GM18499 (cell line): Measurements from ENCODE around the gene ZNF608.

Source experiments
- ATAC-seq: cut with Tn5 transposase; IDR thresholded peaks from one replicate; pipeline ENCODE4 v1.9.1; 2021; ENCODE audit warnings: moderate number of reproducible peaks; ENCODE audit not compliant: insufficient read depth, unreplicated experiment

The ZNF608 gene

DNA sequence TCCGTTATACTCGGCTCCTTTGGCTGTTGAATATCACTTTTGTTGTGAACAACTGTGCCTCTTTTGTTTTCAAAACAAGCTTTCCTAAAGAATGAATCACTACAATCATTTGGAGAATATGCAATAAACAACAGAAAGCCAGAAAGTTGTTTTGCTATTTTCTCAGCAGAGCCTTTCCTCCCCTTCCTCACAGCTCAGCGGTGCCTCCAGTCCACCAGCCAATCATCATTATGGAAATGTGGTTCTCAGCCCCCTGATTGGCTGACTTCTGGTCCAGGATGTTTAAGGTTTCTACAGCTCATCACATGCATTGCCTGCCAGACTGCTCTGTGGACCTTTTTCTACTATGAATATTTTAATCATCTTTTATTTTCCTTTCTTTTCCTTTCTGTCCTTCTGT lies 9.1 kb upstream of the ZNF608 start:
- no peak for ATAC-seq

DNA sequence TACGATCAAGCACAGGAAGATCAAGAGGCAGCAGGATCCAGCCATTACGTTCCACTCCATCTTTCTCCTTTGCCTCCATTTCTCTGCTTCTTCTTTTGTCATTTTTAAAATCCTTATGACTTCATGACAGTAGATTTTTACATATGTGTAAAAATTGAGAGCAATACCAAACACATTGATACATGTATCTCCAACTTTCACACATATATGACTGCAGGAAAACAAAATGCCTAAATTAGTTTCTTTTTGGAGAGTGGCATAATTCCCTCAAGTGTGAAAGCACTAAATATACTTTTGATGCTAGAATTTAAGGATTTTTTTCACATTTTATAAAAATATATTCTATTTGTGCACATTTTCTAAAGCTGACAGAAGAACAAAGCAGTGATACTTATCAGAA lies 8.6 kb upstream of the ZNF608 start:
- no peak for ATAC-seq

DNA sequence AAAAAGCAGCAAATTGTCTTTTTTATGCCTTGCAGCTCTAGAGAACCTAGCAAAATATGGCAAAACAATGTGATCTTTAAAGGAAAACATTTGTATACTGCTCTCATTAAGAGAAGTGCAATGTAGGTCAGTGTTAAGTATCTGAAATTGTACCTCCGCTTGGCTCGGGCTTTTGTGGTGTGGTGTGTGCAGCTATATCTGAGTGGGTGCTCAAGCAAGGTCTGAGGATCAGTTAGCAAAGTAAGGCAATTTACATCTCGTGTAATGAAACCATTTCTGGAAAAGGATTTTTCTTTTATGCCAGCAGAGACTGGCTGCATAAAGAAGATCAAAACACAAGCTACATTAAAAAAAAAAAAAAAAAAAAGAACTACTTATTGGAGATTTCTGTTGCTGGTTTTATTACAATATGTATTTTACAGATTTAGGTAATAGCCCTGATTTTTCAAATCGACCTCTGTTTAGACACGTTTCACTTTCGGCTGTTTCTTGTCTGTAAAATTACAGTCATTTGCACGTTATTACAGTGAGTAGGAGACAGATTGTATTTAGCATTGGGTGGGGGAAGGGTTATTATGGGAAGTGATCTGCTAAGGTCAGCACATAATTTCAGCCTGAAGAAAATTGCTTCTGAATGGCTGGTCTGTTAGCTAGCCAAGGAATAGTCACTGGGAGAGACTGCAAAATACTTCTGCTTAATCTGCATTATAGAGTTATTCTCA lies 7.9 kb upstream of the ZNF608 start:
- ATAC-seq: peak; percentile 48

DNA sequence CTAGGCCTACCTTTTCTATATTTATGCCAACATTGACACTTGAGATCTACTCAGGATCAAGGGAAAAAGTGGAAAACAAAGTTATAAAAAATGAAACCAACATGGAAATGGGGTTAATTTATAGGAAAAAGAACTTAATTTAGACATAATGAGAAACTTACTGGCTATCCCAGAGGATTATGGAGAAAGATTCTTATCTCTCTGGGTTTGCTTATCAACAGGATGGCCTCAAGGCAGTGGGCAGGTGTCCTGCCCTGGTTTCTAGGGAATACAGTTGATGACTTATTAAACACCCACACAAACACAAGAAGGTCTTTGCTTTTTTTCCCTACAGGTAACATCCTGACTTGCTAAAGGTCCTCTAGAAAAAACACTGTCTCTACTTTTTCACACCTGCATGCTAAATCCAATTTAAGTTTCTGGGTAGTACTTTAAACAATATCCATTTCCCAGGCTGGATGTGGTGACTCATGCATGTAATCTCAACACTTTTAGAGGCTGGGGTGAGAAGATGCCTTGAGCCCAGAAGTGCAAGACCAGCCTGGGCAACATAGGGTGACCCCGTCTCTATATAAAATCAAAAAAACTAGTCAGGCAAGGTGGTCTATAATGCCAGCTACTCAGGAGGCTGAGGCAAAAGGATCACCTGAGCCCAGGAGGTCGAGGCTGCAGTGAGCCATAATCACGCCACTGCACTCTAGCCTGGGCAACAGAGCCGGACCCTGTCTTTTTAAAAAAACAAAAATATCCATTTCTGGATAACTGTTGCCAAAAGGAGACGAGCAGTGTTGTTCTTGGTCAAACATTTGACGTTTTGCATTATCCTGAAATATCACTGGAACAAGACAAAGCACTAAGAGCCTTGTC lies 6.6 kb upstream of the ZNF608 start:
- ATAC-seq: no peak

DNA sequence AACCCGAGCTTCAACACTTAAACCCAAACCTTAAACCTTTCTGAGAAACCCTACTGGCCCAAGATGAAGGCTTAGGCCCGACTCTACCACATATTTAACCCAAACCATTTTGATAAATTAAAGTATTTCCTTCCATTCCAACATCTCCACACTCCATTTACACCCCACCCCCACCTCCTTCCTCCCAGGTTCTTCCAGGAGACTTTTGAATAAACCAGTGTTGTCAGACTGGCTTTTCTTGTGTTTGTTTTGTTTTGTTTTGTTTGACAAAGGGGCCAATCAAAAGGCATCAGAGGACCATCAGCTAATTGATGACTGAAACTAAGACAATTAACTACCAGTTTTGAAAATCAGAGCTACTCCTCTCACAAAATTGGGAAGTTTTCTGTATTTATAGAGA lies 4.6 kb upstream of the ZNF608 start:
- no peak for ATAC-seq

DNA sequence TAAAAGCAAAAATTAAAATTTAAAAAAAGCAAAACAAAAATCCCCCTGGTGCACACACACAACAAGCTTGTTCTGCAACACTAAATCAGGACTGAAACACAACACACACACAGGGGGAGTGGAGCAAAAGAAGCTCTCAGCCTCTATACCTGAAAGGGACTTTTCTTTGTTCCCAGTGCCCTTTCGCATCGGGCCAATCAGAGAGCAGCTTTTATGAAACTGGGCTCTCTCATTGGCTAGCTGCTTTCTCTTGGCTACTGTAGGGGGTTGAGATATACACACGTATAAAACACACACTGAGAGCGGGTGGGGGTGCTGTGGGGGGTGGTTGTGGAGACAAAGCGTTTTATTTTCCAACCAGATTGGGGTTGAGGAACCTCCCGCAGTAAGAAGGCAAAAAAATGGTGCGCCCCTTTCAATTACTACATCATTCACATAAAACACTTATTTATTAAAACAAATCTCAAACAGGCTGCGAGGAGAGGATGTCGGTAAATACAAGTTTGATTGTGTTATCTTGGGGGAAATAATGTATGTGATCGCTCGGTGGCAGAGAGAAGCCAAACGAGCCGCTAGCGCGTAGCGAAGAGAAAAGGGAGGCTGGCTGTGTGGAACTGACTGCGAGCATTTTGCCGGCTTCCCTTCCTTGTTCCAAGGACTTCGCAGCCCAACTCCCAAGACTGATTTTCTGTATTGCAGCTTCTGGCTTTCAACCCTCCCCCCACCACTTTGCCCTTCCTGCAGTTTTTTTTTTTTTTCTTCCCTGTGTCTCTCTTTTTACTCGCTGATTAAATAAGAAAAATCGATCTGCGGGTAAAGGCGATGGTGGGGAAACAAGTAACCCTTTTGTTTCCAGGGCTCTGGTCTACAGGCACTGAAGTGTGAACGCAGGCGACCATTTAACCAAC lies 2.5 kb upstream of the ZNF608 start:
- ATAC-seq: peak; percentile 78

DNA sequence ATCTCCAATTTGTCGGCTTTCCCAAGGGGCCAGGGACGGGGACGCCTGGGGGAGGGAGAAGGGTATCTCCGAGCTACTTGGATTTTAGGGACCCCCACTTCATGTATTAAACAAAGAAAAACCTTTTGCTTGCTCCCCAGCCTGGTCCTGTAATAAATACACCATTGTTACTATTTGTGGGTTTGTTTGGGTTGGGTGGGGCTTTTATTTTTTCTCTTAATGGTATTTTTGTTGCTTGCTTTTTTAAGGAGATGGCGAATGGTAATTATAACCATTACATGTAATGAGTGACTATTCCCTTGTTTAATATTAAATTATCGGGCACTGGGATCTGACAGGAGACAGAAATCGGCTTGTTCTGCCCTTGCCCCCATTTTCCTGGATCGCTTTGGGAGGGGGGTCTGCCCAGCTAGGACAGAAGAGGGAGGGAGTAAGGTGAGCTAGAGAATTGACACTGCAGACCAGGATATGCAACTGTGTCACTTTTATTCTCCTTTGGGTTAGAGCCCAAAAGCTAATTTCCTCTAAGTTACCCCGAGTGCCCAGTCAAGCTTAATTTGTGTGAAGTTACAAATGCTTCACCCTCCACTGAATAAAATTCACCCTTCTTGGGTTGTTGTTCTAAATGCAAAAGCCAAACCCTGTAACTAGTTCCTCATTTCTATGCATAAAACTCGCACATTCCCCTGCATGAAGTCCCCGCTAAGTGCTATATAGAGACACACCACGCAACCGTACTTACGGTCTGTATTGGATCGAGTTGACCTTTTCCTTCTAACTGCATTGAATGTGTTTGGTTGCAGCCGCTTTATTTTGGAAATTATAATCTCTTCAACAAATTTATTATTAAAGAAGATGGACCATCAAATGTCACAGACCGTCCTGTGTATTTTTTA lies 1.6 kb upstream of the ZNF608 start:
- ATAC-seq: peak; percentile 42

DNA sequence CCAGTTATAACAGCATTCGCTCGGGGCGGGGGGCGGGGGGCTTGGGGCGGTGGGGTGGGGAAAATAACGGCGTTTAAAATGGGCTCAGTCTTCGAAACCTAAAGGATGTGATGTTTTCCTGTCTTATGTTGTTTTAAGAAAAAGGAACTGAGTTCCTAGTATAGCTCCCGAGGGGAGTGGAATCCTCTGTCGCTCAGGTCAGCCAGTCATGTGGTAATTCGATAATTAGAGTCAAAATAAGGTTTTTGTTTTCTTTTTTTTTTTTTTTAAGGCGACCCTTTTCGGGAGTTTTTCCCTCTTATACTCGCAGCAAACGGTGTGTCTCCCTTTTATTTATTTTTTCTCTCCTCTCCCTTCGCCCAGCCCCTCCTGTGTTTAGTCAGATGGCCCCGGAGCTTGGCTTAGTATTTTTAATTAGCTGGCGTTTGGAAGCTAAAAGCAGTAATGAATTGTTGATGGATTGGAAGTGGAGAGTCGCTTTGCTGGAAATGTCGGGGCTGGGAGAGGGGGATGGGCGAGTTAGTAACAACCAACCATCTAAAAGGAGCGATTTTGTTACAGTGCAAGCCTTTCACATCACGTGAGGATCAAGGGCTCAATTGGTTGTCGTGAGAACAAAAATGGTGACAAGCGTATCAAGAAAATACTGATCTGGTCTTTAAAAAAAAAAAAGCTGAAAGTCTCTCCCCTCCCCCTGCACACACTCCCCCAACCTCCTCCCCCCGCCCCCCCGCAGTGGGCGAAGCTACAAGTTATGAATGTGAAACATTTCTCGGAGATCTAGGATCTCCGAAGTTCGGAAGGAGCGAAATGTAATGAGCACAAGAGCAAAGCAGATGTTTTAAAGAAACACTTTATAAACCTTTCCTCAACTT lies 714 bp upstream of the ZNF608 start:
- no peak for ATAC-seq

DNA sequence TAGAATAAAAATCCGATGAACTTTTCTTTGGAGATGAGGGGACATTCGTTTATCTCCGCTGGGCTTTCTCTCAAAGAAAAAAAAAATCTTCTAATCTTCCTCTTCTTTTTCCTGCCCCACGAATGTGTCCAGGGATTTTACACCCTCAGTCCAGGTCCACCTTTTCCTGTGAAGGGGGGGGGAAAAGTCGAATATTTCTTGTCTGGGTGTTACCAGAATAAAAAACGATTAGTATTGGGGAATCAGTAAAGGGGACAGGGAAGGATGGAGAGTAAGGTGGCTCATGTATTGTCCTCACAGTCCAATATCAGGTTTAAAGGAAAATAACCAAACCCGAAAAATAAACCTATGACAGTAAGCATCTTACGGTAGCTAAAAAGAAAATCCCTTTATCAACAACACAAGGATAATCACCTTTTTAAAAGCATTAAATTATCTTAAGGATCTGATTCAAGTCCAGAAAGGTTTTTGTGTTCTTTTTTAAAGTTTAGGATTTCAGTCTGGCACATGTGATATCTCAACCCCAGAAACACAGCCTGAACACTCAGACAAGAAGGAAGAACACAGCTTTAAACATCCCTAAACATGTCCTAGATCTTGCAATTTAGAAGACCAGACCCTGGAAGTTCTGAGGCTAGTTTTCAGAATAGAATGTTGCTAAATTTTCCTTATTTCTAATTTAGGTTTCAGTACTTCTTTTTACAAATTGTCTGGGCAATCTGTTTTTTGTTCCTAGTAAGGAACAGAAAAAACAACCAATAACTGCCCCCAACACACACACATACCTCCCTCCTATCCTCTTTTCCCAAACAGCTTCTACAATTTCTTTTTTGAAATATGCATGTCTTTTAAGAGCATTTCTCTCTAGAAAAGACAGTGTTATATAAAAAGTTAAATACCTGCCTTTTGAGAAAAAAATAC lies 1.2 kb downstream of the ZNF608 start:
- ATAC-seq: no peak

DNA sequence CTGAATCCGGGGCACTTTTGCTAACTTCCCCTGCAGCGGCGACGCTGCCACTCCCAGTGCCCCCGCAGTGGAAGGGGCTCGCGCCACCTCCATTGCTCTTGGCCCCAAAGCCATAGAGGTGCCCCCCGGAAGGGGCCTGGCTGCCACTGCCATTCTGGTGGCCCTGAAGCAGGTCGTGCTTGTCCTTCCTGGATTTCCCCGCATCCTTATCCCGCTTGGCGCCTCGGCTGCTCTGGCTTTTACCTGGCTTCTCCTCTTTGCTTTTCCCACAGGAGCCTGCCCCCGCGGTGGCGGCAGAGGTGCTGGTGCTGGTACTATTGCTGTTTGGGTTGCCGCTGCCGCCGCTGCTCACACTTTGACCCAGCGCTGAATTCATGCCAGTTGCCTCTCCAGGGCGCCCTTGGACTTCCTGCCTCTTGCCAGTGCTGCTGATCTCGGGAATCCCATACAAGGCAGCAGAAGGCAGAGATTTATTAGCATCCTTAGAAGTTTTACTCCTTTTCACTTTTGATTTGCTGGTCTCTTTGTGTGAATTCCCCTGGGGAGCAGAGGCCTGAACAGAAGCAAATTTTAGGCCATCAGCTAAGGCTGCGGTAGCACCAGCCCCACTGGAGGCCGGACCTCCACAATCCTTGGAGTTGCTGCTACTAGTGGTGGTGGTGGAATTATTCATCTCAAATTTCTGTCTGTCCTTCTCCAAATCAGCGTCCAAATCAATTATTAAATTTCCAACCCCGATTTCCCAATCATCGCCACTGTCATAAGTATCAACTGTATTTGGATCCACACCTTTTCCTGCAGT lies 2.1 kb downstream of the ZNF608 start:
- ATAC-seq: no peak

DNA sequence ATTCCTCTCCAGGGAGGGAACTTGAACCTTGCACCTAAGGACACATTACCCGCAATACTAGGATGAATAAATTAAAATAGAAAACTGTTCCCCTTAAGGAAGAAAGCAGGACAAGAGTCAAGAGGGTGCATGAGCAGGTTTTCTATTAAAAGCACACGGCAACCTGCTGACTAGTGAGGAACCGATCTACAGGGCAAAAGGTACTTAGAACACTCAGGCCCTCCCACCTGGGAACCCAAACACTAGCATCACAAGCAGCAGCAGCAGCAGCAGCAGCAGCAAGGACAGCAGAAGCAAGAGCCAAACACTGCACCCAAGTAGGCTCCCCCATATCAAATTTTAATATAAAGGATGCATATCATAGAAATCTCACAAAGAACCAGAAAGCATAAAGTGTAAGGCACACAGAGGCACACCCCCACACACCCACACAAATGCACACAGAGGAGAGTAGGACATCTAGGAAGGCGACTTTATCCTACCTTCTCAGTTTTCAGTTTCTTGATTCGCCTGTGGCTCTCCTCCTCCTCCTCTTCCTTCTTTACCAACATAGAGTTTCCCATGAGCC lies 2.8 kb downstream of the ZNF608 start:
- no peak for ATAC-seq

DNA sequence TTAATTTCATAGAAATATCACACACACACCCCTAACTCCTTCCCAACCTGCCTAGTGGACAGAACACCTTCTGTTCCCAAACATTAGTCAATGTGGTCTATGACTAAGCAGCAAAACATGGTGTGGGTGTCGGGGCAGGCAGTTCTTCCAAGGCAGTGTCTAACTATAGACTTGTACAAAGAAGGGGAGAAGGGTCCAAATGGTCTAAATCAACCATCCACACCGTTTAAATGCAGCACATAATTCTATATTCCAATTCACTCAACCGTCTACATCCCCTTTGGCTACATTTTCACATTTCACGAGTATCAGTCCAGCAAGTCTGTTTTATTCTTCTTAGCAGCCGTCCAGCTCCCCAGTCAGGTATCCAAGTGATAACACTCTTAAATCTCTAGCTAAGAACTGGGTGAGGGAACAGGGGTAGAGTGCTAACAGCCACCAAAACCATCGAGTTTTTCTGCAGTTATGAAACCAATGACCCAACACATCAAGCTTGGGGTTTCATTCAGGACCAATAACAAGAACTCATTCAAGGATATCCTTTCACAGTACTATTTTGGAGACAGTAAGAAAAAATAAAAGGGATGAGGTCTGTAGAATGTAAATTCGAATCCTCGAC lies 3.3 kb downstream of the ZNF608 start:
- no peak for ATAC-seq

DNA sequence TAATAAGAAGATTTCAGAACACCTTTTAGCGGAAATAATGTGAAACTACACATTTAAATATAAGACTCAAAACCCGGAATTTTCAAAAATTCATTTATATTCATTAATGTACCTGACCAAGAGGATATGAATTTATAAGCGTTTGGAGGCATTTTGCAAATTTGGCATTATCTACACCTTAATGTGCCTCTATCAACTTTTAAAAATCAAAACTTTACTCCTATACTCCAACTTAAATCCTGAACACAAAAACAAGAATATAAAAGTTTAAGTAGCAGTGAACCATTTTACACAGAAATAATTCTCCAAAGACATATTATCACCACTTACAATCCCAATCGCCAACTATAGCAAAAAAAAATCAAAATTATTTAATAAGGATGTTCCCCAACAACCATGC lies 3.9 kb downstream of the ZNF608 start:
- no peak for ATAC-seq

DNA sequence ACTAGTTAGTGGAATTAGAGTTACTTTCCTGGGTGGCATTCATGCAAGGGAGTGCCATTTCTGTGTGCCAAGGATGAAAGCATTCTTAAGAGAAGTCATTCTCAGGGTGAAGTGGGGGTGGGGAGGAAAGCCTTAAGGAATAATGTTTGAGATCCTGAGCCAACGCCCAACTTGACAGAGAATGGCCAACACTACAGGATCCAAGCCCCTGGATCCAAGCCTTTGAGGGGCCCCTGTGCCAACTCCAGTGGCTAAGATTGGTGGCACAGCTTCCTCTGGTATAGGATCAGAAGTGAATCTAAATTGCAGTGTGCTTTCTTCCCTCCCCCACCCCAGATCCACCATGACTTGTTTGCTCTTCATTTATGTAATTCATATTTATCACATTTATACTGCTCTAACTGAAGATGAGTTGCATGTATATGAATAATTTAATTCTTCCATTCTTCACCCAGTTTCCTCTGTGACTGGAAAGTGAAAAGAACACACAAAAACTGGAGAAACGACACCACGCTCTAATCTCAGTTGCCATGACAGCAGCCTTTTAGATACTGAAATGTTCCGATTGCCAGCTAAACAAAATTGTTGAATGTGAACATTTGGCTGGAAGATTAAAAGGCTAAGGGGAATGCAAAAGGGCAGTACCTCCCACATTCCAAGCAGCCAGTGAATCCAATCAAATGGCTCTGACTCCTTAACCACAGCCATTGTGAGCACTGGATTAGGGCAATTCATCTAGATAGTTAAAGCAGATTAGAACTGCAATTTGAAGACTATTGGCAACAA lies 4.5 kb downstream of the ZNF608 start:
- ATAC-seq: no peak

DNA sequence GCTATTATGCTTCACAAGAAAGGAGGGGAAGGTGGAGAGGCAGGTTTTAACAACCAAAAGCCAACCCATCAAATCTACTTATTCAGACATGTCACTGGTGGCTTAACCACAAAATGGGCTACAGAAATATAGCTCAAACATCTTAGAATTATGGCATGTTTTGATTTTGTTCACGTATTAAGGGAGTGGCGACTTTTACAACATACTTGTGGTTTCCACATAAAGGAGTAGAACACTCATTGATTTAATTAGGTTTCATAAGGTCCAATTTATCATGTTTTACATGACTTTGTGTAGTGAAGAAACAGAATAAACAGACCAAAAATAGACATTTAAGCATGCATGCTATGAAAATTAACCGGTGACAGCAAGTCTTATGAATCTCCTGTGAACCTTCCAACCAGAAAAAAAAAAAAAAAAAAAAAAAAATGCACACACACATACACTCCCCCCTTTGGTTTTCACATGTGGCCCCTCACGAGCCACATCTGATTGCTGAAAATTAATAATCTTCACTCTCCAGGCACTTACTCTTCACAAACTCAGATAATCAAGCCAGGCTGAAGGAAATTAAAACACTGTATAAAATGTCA lies 5.4 kb downstream of the ZNF608 start:
- no peak for ATAC-seq
